Astrocyte (in vitro differentiated cells and primary cell): ENCODE measurements around the gene TEX51.

Experiments used
- EZH2 ChIP-seq: IDR thresholded peaks from 2 replicates; pipeline ENCODE4 v1.6.1; 2012; ENCODE audit warnings: mild to moderate bottlenecking, low read length, inconsistent platforms; ENCODE audit not compliant: insufficient read depth
- TF ChIP-seq, protein P1 (sequence below): IDR thresholded peaks from 2 replicates; pipeline ENCODE4 v1.5.1; 2011; ENCODE audit warnings: low read depth, mild to moderate bottlenecking, inconsistent platforms, low read length, moderate library complexity; ENCODE audit not compliant: insufficient read depth

DNA sequence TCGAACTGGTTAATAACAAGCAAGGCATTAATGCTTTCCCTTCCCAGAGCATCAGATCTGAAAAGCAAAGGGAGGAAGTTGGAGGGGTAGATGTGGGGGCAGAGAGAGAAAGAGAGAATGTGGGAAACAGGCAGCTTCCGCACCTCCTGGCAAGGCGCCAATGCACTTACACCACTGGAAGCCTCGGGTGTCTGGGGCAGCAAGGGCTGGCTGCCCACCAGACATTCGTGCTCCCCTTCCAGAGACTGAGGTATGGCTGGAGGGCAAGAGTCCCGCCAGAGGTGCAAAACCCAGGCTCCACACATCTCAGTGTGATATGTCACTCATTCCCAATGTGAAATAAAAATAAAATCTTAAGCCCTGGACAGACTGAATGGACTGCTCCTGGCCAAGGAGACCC lies 46.4 kb downstream of the TEX51 start:
- TF ChIP-seq, protein P1, sequence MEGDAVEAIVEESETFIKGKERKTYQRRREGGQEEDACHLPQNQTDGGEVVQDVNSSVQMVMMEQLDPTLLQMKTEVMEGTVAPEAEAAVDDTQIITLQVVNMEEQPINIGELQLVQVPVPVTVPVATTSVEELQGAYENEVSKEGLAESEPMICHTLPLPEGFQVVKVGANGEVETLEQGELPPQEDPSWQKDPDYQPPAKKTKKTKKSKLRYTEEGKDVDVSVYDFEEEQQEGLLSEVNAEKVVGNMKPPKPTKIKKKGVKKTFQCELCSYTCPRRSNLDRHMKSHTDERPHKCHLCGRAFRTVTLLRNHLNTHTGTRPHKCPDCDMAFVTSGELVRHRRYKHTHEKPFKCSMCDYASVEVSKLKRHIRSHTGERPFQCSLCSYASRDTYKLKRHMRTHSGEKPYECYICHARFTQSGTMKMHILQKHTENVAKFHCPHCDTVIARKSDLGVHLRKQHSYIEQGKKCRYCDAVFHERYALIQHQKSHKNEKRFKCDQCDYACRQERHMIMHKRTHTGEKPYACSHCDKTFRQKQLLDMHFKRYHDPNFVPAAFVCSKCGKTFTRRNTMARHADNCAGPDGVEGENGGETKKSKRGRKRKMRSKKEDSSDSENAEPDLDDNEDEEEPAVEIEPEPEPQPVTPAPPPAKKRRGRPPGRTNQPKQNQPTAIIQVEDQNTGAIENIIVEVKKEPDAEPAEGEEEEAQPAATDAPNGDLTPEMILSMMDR: no peak
- no peak for TF ChIP-seq EZH2
